K562 (cell line): ENCODE results near the gene FBN3. TPM values are rescaled to one million over a fixed set of nuclear protein-coding genes. Genes with fewer than 3 reads are reported as not detected.

ENCODE experiments used
- ARNT ChIP-seq, 2 experiments: fragments of 450-650 bp; IDR thresholded peaks; 2 replicates each; pipeline ENCODE4 v1.6.1; 2016; ENCODE audit warnings: mild to moderate bottlenecking in 1 of 2
- C11orf30 ChIP-seq: fragments of 450-650 bp; IDR thresholded peaks from 2 replicates; pipeline ENCODE4 v1.6.1; 2016; ENCODE audit warnings: low read depth, mild to moderate bottlenecking
- CREB1 ChIP-seq, 2 experiments: sonication (generic) in 1 of 2; formaldehyde crosslinking in 1 of 2; IDR thresholded peaks; 2 replicates each; pipeline versions ENCODE4 v1.6.1 to v1.8.0; 2012 to 2022; ENCODE audit warnings: inconsistent platforms in 1 of 2, mild to moderate bottlenecking in 1 of 2, missing genetic modification reagents in 1 of 2, moderate library complexity in 1 of 2
- CTBP1 ChIP-seq: fragments of 450-650 bp; IDR thresholded peaks from 2 replicates; pipeline ENCODE4 v1.6.1; 2016; ENCODE audit warnings: borderline replicate concordance
- FOXP1 ChIP-seq: sonication (generic); formaldehyde crosslinking; IDR thresholded peaks from 2 replicates; pipeline ENCODE4 v1.8.0; 2022; ENCODE audit warnings: mild to moderate bottlenecking, missing genetic modification reagents
- HOMEZ ChIP-seq: fragments of 250-450 bp; sonication (Bioruptor Pico); IDR thresholded peaks from 2 replicates; pipeline ENCODE4 v1.4.0; 2020; ENCODE audit warnings: mild to moderate bottlenecking, moderate library complexity
- JUND ChIP-seq, 2 experiments: IDR thresholded peaks; 2 replicates in 1 of 2; 3 replicates in 1 of 2; pipeline ENCODE4 v1.6.1; 2011; ENCODE audit warnings: borderline replicate concordance in 2 of 2, low read depth in 2 of 2, low read length in 2 of 2, improper control_type of control experiment in 1 of 2, missing biosample characterization in 1 of 2, missing genetic modification characterization in 1 of 2, missing genetic modification reagents in 1 of 2
- MYC ChIP-seq, 2 experiments: fragments of 250-450 bp in 1 of 2; sonication (Bioruptor Pico) in 1 of 2; IDR thresholded peaks; 2 replicates each; pipeline versions ENCODE4 v1.5.1 to v1.6.1; 2012 to 2021; ENCODE audit warnings: low read depth in 2 of 2, borderline replicate concordance in 1 of 2, improper control_type of control experiment in 1 of 2, low read length in 1 of 2, mild to moderate bottlenecking in 1 of 2, moderate library complexity in 1 of 2
- NBN ChIP-seq: fragments of 450-650 bp; IDR thresholded peaks from 2 replicates; pipeline ENCODE4 v1.6.1; 2016; ENCODE audit warnings: low read depth, mild to moderate bottlenecking
- NCOA6 ChIP-seq: fragments of 450-650 bp; IDR thresholded peaks from 2 replicates; pipeline ENCODE4 v1.6.1; 2017; ENCODE audit warnings: mild to moderate bottlenecking
- RNF219 ChIP-seq: fragments of 250-450 bp; sonication (Bioruptor Pico); IDR thresholded peaks from 2 replicates; pipeline ENCODE4 v1.5.0; 2022; ENCODE audit warnings: mild to moderate bottlenecking
- SIRT6 ChIP-seq: IDR thresholded peaks from one replicate; pipeline ENCODE4 v1.6.1; 2012; ENCODE audit warnings: low read depth, mild to moderate bottlenecking, control low read depth, inconsistent platforms, low read length, moderate library complexity
- SMC3 ChIP-seq: conservative IDR thresholded peaks from 2 replicates; pipeline ENCODE4 v1.6.1; 2011; ENCODE audit warnings: low read depth, low read length, improper control_type of control experiment; ENCODE audit not compliant: insufficient read depth
- TBL1XR1 ChIP-seq, 2 experiments: IDR thresholded peaks; 2 replicates each; pipeline ENCODE4 v1.6.1; 2012; ENCODE audit warnings: improper control_type of control experiment in 2 of 2, low read length in 2 of 2, mild to moderate bottlenecking in 1 of 2
- TRIM24 ChIP-seq, 2 experiments: fragments of 450-650 bp; IDR thresholded peaks; 2 replicates each; pipeline ENCODE4 v1.6.1; 2016
- YY1 ChIP-seq, 3 experiments: IDR thresholded peaks; 2 replicates each; pipeline ENCODE4 v1.6.1; 2011; ENCODE audit warnings: low read length in 2 of 3, mild to moderate bottlenecking in 2 of 3, moderate library complexity in 2 of 3, borderline replicate concordance in 1 of 3, control low read depth in 1 of 3, low read depth in 1 of 3; ENCODE audit not compliant: insufficient read depth in 3 of 3, insufficient replicate concordance in 2 of 3, control insufficient read depth in 1 of 3, insufficient read length in 1 of 3; ENCODE audit errors: extremely low read depth in 1 of 3
- ZNF212 ChIP-seq: fragments of 450-650 bp; formaldehyde crosslinking; IDR thresholded peaks from 2 replicates; pipeline ENCODE4 v1.4.0; 2020; ENCODE audit warnings: mild to moderate bottlenecking
- polyA plus RNA-seq, 8 experiments: library from polyadenylated mRNA; depleted of rRNA in 4 of 8; stranded (reverse) in 5 of 8; unstranded in 3 of 8; fragments of >200 nt; fragmentation: Nextera tagmentation in 2 of 8; fragmentation: Illumina TruSeq in 1 of 8; extraction: Ambion mirVana in 2 of 8; extraction: Trizol in 1 of 8; gene quantifications; 2 replicates each; pipeline versions ENCODE4 v1.2.1 to v1.2.3, GENCODE V29; 2011 to 2014; ENCODE audit warnings: inconsistent platforms in 1 of 8, missing spikeins in 1 of 8
- total RNA-seq, 7 experiments: library from RNA; depleted of rRNA in 6 of 7; stranded (reverse); fragments of >200 nt in 6 of 7; fragmentation: Illumina TruSeq in 2 of 7; extraction: Trizol in 2 of 7; gene quantifications; 2 replicates each; pipeline versions ENCODE4 v1.2.1 to v1.2.3, GENCODE V29; 2011 to 2021; ENCODE audit warnings: low replicate concordance in 1 of 7
- TF ChIP-seq, protein P1 (sequence below): fragments of 450-650 bp; IDR thresholded peaks from 2 replicates; pipeline ENCODE4 v1.6.1; 2016; ENCODE audit warnings: mild to moderate bottlenecking

FBN3 gene
- total and polyA plus RNA-seq, 9 of the 15 experiments (the other 6 are each of a cell fraction or from before 2014, with no cell fraction given): under 0.01 to 0.29 (median 0.01) TPM; not detected in 4

DNA sequence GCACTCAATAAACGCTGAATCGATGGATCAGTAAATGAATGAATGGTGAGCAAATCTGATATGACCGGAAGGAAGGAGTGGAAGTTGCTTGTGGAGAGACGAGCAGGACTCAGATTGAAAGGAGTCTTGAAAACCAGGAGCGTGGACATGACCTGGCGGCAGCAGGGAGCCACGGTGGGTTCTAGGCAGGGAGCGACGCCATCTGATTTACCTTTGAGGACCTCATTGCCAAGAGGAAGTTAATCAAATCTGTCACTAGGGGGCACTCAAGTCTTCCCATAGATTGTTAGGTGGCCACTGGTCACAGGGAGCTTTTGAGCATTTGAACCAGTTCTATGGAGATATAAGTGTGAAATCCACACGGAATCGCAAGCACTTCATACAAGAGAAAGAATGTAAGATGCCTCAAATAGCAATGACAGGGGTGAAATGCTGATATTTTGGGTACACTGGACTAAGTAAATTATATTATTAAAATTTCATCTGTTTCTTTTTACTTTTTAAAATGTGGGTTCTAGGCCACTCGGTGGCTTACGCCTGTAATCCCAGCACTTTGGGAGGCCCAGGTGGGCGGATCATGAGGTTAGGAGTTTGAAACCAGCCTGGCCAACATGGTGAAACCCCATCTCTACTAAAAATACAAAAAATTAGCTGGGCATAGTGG is 9.2 kb upstream of the FBN3 start (continued):
- TF ChIP-seq, protein P1, sequence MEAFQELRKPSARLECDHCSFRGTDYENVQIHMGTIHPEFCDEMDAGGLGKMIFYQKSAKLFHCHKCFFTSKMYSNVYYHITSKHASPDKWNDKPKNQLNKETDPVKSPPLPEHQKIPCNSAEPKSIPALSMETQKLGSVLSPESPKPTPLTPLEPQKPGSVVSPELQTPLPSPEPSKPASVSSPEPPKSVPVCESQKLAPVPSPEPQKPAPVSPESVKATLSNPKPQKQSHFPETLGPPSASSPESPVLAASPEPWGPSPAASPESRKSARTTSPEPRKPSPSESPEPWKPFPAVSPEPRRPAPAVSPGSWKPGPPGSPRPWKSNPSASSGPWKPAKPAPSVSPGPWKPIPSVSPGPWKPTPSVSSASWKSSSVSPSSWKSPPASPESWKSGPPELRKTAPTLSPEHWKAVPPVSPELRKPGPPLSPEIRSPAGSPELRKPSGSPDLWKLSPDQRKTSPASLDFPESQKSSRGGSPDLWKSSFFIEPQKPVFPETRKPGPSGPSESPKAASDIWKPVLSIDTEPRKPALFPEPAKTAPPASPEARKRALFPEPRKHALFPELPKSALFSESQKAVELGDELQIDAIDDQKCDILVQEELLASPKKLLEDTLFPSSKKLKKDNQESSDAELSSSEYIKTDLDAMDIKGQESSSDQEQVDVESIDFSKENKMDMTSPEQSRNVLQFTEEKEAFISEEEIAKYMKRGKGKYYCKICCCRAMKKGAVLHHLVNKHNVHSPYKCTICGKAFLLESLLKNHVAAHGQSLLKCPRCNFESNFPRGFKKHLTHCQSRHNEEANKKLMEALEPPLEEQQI: peak; percentile 36; the same call in 1 of the 2 replicates
- TF ChIP-seq SIRT6 (no peak), MYC (IDR thresholded peaks at IDR 0.05; ENCODE audit: low read depth, low read length) (0 out of 2 replicates have a peak, but pooled peaks have one; percentile 21), MYC (CRISPR knock-in tag; IDR thresholded peaks at IDR 0.05; ENCODE audit: borderline replicate concordance, low read depth) (no peak), RNF219 (CRISPR knock-in tag) (no peak), CREB1 (IDR thresholded peaks at IDR 0.05) (no peak), CREB1 (CRISPR knock-in tag; IDR thresholded peaks at IDR 0.05) (0 out of 2 replicates have a peak, but pooled peaks have one; percentile 19), C11orf30 (no peak), HOMEZ (CRISPR knock-in tag) (no peak), TBL1XR1 (IDR thresholded peaks at IDR 0.05; ENCODE audit: low read length in 2 of 2) (0 out of 4 replicates have a peak, but pooled peaks of 1 of the 2 experiments have one; percentile 25), CTBP1 (0 out of 2 replicates have a peak, but pooled peaks have one; percentile 44), TRIM24 (IDR thresholded peaks at IDR 0.05) (0 out of 4 replicates have a peak, but pooled peaks of 1 of the 2 experiments have one; percentile 27), ZNF212 (CRISPR knock-in tag) (no peak), FOXP1 (CRISPR knock-in tag) (no peak), NBN (peak; percentile 43; the same call in 1 of the 2 replicates), SMC3 (peak; percentile 85), NCOA6 (no peak), ARNT (IDR thresholded peaks at IDR 0.05) (0 out of 4 replicates have a peak, but pooled peaks of 1 of the 2 experiments have one; percentile 40), JUND (IDR thresholded peaks at IDR 0.05; ENCODE audit: borderline replicate concordance, low read depth, low read length) (peak; percentile 33; the same call in 1 of the 2 replicates), JUND (tag; IDR thresholded peaks at IDR 0.05; ENCODE audit: borderline replicate concordance, low read depth, low read length) (no peak), YY1 (IDR thresholded peaks at IDR 0.05; ENCODE audit: borderline replicate concordance in 1 of 3, control insufficient read depth in 1 of 3, extremely low read depth in 1 of 3, insufficient read depth in 3 of 3, insufficient read length in 1 of 3, insufficient replicate concordance in 2 of 3, low read depth in 1 of 3, low read length in 2 of 3) (peak in 1 of 3 experiments; percentile 20)
